GM21825 (cell line): ENCODE results near the gene PIAS3.

Source experiments
- ATAC-seq: cut with Tn5 transposase; IDR thresholded peaks from one replicate; pipeline ENCODE4 v1.9.1; 2021; ENCODE audit warnings: mild to moderate bottlenecking, moderate library complexity; ENCODE audit not compliant: unreplicated experiment

PIAS3 gene

DNA sequence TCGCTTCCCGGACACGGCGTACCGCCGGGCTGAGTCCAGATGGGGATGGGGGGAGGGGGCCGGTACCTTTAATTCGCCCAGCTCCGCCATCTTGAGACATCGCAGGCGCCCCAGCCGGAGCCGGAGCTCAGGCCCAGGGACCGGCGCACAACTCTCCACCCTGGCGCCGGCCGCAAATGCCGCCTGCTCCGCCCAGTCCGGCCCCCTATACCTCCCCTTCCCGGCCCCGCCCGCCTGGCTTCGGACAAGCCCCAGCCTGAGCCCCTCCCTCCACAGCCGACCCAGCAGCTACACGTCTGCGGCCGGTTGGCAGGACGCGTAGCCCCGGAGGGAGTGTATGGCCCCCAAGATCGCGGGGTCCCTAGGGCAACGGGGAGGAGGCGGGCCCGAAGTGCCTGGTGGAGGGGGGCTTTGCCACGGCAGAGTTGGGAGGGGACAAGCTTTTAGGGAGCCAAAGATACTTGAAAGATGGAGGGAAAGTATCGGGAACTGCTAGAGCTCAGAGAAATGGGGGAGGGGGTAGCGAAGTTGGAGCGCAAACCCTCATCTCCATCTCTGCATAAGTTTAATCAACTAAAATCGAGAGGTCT, at the start of gene PIAS3:
Gene PIAS3 (minus strand): TSS at position 181 of the 590 bp plus-strand sequence. CDS start 91 bp downstream, at position 90.
- ATAC-seq: peak; percentile 87

DNA sequence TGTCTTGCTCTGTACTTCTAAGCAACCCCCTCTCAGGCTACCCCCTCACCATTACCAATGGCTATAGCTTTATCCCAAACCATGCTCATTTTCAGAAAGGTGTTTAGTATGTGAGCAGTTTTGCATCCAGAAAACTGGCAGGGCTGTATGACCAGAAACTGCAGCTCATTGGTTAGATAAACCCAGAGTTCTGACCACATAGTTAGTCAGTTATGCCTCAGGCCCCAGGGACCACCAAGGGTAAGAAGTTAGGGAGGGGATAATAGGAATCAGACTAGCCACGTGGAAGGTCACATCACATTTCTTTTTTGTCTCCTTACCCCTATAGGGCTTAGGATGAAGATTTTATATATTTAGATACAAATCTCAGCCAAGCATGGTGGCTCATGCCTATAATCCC, 49.8 kb upstream of the PIAS3 start:
- ATAC-seq: no peak

DNA sequence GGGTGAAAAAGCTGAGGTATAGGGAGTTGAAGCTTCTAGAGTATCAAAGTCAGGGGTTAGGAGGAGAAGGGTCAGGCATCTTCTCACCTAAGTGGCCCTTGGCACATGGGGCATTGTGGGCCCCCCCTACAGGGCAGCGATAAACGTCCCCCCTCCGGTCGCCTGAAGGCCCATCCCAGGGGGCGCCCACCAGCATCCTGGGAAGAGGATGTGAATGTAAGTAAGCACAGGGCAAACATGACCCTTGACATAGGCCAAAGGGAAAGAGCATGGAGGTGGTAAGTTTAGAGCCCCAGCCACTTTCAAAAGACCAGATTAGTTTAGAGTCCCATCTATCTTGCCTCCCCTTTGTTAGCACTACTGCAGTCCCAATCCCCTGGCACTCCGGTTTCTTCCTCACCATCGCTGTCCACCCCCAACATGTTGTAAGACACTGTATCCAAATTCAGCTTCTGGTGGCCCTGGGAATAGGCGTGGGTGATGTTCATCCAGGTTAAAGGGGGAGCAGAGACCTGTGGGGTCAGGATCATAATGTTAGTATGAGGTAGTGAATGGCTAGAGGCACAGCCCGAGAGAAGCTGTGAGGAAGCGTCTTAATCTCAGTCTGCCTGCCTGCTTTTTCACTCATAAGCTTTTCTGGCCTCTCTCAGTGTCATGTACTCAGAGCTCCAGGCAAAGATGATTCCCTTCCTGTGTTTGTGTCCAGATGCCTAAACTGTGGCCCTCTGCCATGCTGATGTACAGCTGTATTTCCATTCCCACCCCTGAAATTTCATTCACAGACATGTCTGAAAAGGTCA, 48.3 kb upstream of the PIAS3 start:
- ATAC-seq: no peak

DNA sequence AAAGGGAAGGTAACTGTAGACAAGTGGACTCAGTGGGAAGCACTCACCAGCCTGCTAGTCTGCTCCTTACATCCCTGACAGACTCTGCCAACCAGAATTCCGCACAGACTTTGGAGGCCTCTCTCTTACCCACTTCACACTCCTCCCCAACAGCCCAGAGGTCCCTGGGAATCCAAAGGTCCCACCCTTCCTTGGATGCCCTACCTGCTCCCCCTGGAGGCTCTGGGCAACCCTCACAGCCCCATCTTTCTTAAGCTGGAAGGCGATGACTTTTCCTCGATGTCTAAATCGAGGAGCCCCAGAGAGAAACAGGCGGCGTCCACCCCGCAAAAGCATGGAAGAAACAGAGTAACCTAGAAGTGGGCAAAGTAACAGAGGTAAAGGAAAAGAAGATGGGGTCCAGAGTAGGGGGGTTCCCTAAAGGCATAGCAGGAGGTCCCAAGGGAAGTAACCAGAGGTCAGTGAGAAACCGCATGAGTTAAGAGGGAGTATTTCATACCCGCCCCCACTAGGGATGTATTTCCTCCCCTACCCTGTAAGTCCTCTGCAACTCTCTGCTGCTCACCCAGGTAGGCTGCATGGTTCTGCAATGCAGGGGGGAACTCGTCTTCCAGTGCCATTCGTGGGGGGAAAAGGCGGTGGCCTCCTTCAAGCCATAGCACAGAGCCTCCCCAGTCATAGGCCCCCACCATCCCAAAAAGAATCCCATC, 42.6 kb upstream of the PIAS3 start:
- no peak for ATAC-seq

DNA sequence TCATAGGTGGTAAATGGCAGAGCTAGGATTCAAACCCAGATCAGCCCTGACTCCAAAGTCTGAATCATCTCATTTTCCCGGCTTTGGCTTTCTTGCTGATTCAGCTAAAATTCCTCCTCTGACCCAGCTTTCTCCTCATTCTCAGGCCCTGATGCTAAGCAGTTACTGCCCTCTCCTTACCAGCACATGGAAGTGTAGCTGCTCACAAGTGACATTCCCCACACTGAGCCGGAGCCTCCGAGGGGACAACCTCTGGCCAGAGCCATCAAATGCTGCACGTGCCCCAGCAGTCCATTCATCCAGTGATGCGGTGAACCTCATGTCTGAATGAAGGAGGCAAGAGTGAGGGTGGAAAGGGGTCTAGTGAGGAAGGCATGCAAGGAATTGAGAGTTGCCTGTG, 39.9 kb upstream of the PIAS3 start:
- ATAC-seq: no peak

DNA sequence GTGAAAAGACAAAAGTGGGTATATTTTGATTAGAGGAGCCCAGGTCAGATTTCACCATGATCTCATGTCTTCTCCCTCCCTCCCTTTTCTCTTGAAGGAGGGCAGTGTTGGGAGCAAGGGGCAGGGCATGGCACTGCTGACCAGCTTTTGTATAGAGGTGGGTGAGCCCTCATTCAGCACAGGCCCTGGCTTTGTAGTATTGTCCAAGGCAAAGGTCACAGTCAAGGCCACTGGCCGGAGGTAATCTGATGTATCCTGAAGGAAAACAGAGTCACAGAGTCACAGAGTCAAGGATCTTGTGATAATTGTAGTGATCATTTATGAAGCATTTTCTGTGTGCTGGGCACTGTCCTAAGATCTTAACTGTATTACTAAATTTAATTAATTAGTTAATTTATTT, 39.1 kb upstream of the PIAS3 start:
- ATAC-seq: no peak

DNA sequence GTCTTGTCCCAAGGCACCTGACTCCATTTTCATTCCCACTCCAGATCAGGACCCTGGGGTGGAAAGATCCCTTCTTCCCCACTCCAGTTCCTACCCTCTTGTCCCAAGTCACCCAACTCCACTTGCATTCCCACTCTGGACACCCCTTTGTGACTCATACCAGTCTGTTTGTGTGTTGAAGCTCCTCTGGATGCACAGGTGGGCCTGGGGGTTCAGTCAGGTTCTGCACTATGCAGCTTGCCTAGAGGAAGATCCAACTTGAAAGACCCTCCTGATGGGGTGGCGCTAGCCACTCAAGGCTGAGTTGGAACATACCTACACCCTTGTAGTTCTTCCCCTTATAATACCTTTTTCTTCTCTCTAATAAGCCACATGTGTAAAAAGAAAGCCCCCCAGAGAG, 36.6 kb upstream of the PIAS3 start:
- ATAC-seq: no peak

DNA sequence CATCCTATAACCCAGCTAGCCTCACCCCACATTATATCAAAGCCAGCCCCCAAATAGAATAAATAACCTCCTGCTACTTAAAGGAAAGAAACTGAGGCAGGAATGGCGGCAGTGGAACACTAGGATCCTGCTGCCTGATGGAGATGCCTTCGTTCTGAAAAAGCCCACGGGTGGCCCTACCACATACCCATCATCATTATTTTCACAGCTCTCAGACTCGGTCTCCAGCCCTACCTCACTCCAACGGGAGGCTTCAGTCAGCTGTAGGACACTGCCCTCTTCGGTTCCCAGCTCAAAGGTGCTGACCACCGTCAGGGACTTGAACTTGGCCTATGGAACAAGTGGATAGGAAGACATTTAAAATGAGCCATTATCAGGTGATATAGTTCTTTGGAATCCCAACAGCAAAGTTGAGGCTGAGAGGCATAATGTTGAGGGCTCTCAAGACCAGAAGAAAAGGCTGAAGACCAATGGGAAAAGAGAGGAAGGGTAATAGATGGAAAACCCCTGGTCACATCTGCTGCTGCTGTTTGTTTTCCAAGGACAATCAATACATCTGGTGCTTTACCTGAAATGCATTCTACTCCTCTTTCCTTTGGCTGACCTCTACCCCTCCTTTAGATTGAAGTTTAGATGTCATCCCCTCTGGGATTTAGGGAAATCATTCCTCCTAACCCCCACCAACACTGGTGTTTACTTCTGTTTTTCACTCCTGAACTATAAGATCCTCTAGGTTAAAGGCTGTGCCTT, 34.6 kb upstream of the PIAS3 start:
- no peak for ATAC-seq

DNA sequence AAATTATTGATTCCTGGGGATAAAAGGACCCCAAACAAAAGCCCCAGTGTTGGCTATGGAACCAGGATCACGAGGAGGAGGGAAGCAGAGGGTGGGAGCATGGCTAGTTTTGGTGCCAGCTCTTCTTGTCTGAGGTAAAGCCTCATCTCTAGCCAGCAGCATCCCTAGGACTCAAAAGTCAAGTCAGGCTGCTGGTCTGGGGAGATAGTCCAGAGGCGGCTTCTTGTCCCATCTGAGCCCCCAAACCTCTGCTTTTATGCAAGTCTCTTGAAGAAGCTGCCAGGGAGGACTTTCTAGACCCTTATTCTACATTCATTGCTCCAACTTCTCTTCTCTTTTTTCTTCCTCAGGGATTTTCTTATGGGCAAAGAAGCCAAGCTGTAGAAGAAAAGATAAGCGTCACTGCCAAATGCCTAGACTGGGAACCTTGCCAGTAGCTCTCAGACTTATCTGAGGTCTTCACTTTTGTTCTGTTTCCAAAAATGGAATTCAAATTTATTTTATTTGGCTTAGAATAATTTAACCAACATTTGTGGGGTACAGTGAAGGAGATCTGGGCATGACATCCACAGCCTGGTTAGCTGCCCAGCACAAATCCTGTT, 33.7 kb upstream of the PIAS3 start:
- ATAC-seq: no peak

DNA sequence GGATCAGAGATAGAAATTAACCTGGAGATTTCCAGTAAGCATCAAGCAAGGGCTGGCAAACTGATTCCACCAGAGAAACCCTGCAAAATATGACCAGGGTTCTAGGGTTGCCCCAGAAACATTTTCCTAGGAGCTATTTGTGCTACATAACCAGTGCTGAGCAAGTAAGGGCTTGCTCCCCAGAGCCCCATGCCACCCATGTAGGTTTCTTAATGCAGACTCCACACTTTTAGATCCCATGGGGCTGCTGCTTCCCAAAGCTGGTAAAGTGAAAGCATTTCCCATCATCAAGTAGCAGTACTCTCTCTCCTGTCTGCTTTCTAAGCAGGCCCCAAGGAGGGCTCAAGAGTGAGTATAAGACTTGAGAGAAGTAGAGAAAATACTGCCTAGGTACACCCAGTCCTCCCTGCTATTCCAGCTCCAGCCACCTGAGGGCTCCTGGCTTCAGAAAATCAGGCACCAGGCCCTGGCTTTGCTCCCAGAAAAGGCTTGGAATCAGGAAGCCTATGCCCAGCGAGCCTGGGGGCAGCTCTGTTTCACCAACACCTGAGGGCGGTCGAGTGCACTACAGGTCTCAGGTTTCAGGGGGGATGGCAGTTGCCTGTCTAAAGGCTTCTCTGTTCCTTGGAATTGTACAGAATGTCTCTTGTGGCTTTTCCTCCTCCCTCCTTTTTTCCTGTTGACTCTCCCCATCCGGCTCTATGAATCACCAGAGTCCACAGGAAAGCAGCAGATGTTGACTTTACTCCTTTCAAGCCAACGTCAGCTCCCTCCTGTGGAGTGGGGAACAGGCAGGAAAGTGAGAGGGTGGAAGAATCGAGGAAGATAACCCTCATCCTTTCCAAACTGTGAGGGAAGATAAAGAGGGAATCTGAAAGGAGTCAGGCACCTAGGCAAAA, 33.0 kb upstream of the PIAS3 start:
- ATAC-seq: no peak

DNA sequence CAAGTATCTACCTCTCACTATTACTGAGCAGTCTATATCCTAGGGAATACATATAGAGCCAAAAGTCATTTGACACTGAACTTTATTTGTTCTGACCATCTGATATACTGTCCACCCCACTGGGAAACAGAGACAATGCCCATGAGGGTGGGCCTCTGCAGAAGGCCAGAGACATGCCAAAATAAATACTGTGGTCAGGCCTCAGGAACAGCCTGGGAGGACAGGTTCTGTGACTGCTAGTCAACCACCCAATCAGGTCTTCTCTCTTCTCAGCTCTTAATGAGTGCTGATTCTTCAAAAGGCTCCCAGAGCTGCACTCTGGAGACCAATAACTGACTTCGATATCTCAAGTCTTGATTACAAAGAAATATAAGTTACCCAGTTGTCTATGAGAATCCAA, 32.3 kb upstream of the PIAS3 start:
- ATAC-seq: no peak

DNA sequence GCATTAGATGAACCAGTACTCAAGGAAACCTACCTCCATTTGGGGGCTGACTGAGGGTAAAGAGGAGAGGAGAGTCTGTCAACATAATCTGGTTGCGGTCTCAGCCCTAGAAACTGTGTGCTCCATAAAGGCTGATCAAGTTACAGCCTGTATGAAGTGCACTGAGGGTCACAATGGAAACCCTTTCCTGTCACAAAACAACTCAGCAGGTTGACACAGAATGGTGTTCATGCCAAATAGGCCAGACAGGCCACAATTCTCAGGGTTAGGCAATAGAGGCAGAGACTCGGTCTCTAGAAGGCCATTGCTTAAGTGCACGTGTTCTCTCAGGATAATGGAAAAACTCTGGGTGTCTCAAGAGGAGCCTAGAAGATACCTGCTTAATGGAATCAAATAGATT, 30.8 kb upstream of the PIAS3 start:
- ATAC-seq: no peak

DNA sequence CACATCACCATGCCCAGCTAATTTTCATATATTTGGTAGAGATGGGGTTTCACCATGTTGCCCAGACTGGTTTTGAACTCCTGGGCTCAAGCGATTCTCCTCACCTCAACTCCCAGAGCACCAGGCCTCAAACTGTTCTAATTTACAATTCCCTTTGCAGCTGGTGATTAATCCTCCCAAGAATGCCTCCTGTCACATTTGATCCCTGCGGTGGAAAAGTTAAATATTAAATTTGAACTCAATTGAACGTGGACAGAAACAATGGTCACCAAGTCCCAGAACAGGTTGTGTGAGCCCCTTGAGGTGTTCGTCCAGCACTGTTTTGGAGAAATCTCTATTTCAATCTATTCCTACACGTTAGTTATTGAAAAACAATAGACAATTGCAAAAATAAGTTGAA, 28.8 kb upstream of the PIAS3 start:
- no peak for ATAC-seq

DNA sequence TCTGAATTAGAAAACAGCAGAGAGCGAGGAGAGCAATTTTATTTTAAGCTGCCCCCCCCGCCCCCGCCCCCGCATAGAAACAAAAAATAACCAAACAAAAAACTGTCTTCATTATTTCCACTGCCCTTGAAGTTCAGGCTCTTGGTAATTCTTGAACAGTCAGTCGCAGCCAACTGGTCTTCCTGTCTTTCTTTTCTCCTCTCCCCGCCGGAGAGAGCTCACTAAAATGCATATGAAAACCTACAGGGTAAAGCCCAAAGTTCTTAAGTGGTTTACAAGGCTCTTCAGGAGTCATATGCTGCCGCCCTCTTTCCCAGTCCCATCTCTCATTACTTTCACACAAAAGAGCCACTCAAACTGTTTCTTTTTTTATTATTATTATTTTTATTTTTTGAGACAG, 27.9 kb upstream of the PIAS3 start:
- no peak for ATAC-seq

DNA sequence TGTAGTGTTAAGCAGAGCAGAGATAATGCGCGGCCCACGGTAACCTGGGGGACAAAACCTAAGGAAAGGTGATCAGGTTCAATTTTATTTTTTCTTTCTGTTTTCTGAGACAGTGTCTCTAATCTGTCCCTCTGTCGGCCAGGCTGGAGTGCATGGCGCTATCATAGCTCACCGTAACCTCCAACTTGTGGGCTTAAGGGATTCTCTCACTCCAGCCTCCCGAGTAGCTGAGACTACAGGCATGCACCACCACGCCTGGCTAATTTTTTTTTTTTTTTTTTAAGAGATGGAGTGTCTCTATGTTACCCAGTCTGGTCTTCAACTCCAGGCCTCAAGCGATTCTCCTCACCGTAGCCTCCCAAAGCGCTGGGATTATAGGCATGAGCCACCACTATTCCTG, 27.5 kb upstream of the PIAS3 start:
- ATAC-seq: no peak

DNA sequence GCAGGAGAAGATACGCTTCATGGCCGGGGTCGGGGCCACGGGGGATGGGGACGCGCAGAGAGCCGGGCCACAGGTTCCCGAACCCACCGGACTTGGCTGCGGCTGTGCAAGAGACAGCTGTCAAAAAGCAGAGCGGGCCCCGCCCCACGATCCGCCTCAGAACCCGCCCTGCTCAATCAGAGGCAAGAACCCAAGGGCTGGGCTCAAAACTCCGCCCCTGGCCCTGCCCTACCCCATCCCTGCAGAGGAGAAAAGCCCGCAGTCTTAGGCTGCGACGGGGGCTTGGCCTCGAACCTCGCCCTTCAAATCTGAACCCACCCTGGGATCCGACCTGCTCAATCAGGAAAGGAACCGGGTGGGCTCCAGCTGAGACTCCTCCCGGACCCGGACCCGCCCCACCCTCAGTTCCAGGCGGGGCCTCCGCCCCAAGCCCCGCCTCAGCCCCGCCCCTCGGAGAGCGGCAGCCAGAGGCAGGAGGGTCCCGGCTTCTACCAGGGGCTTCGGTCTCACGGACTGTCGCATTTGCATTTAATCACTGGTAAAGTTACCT, 26.9 kb upstream of the PIAS3 start, which contains the start of gene ANKRD35:
Gene ANKRD35 (minus strand): TSS at position 129 of the 550 bp plus-strand sequence. CDS start 108 bp downstream, at position 21.
- ATAC-seq: peak; percentile 97

DNA sequence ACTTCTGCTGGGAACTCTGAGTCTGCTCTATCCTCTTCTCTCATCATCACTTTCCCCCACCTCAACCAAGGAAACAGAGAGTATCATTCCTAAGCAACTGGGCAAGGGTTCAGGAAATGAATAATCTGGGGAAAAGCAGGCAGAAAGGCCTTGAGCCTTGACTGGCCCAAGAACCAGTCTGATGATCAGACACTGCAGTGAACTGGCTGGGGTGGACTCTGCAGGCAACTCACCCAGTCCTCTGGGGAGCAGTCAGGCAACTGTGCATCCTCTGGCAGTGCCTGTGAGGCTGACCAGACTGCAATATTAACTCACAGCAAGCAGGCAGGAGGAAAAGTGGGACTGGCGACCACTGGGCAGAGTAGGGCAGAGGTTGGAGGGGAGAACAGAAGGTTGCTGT, 25.8 kb upstream of the PIAS3 start:
- no peak for ATAC-seq

DNA sequence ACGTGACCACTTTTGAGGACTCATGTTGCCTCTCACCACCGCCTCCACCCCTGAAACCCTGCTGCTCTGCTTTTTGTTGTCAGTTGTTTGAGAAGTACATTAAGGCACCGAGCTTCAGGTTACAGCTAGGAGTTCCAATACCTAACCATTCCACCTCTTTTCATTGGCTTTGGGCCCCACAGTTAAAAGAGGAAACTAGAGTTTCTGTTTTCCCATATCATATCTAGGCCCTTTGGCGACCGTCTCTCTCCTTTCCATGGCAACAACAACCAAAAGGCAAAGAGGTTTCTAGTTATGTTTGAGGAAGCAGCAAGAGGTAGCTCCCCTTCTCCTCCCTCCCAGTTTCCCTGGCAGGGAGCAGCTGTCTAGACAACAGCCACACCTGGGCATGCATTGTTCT, 20.9 kb upstream of the PIAS3 start:
- no peak for ATAC-seq

DNA sequence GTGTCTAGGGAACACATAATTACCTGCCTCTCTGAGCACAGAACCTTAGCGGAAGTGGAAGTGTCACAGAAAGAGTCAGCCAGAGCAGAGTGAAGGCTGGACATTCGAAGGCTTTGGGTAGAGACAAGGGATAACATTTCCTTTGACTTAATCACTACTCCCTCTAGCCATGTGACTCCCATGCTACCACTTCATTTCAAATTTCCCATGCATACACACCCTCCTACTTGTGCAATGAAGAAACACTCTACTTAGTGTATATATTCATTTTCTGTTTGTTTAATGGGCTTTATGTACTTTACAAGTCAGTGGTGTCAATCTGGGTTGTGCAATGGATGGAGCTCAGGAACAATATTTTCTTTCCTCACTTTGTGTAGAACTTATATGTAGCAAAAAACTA, 19.8 kb upstream of the PIAS3 start:
- no peak for ATAC-seq
